Glutamatergic neuron (in vitro differentiated cells): Measurements from ENCODE around the gene ZFYVE28. TPM values are rescaled to one million over a fixed set of nuclear protein-coding genes. Genes with fewer than 3 reads are reported as not detected.

Source experiments
- DNase-seq: peaks from one replicate; pipeline ENCODE4 v3.0.0; 2022
- H3K27ac Mint-ChIP-seq: one replicate; pipeline ENCODE4 v1.8.0; 2020; ENCODE audit warnings: mild to moderate bottlenecking, mixed read lengths, inconsistent platforms; ENCODE audit not compliant: unreplicated experiment
- H3K27me3 Mint-ChIP-seq: one replicate; pipeline ENCODE4 v1.8.0; 2020; ENCODE audit warnings: mild to moderate bottlenecking, moderate library complexity, mixed read lengths, inconsistent platforms; ENCODE audit not compliant: unreplicated experiment
- H3K36me3 Mint-ChIP-seq: one replicate; pipeline ENCODE4 v1.8.0; 2020; ENCODE audit warnings: mild to moderate bottlenecking, mixed read lengths, inconsistent platforms; ENCODE audit not compliant: unreplicated experiment
- H3K4me1 Mint-ChIP-seq: one replicate; pipeline ENCODE4 v1.8.0; 2020; ENCODE audit warnings: mild to moderate bottlenecking, low read depth, mixed read lengths, inconsistent platforms; ENCODE audit not compliant: unreplicated experiment
- H3K4me3 Mint-ChIP-seq: one replicate; pipeline ENCODE4 v1.8.0; 2020; ENCODE audit warnings: mild to moderate bottlenecking, mixed read lengths, inconsistent platforms; ENCODE audit not compliant: unreplicated experiment
- H3K9me3 Mint-ChIP-seq: one replicate; pipeline ENCODE4 v1.8.0; 2020; ENCODE audit warnings: mild to moderate bottlenecking, moderate library complexity, mixed read lengths, inconsistent platforms; ENCODE audit not compliant: unreplicated experiment
- CTCF ChIP-seq: fragments of 200-600 bp; sonication (generic); IDR thresholded peaks from one replicate; pipeline ENCODE4 v1.5.0; 2021; ENCODE audit not compliant: partially characterized antibody, unreplicated experiment
- total RNA-seq: library from RNA; stranded (reverse); fragmentation: NEBNext Ultra II Directional; extraction: Animal tissue kit (Norgen Biotek cat#: 25700); gene quantifications from one replicate; pipeline ENCODE4 v1.2.1, GENCODE V29; 2021; ENCODE audit not compliant: unreplicated experiment

The ZFYVE28 gene
- total RNA-seq, 1 donor from 2014 or later = 4.8 TPM

- H3K9me3 Mint-ChIP-seq = peaks cover 6% of the 10 kb centered on the region
- H3K4me3 Mint-ChIP-seq = no peak overlapping the region
- H3K27ac Mint-ChIP-seq = no peak overlapping the region
- peaks cover 9% of the 10 kb centered on the region for H3K36me3 Mint-ChIP-seq
- no peak for TF ChIP-seq CTCF
- H3K4me1 Mint-ChIP-seq = peaks cover 15% of the 10 kb centered on the region
- DNase-seq = no peak
- peaks cover 4% of the 10 kb centered on the region for H3K27me3 Mint-ChIP-seq
Observed at GRCh38 chr4:2255501-2256155, 162.8 kb downstream of the ZFYVE28 start.

- Mint-ChIP-seq H3K4me3 (no peak overlapping the region), H3K4me1 (peaks cover 15% of the 10 kb centered on the region), H3K36me3 (peaks cover 9% of the 10 kb centered on the region), H3K27ac (no peak overlapping the region), H3K27me3 (peaks cover 4% of the 10 kb centered on the region), H3K9me3 (peaks cover 6% of the 10 kb centered on the region)
- DNase-seq = no peak
- no peak for TF ChIP-seq CTCF
Observed at GRCh38 chr4:2254665-2255500, 163.6 kb downstream of the ZFYVE28 start.

- Mint-ChIP-seq H3K4me1 (peaks cover 15% of the 10 kb centered on the region), H3K27me3 (peaks cover 4% of the 10 kb centered on the region), H3K4me3 (no peak overlapping the region), H3K9me3 (peaks cover 6% of the 10 kb centered on the region), H3K27ac (peak overlapping the region; percentile 62), H3K36me3 (peaks cover 9% of the 10 kb centered on the region)
- no peak for TF ChIP-seq CTCF
- peak; percentile 14 for DNase-seq
Observed at GRCh38 chr4:2253160-2254084, 165.0 kb downstream of the ZFYVE28 start.

- Mint-ChIP-seq H3K9me3 (peaks cover 5% of the 10 kb centered on the region), H3K27me3 (peaks cover 4% of the 10 kb centered on the region), H3K4me1 (peaks cover 12% of the 10 kb centered on the region), H3K4me3 (no peak overlapping the region), H3K27ac (peak overlapping the region; percentile 62), H3K36me3 (peaks cover 9% of the 10 kb centered on the region)
- DNase-seq = no peak
- TF ChIP-seq CTCF = no peak
Observed at GRCh38 chr4:2252530-2253091, 165.8 kb downstream of the ZFYVE28 start.
